ENCODE results near the gene AFTPH.

GRCh38 chr2:64602436-64602835 lies 78.3 kb downstream of the AFTPH start:
- TF ChIP-seq CTCF (IDR thresholded peaks at IDR 0.05) (no peak), POLR2AphosphoS5 (IDR thresholded peaks at IDR 0.05; ENCODE audit: insufficient read depth in 1 of 2, low read depth in 1 of 2) (no peak)

All from vagina (tissue), 2 donors.